ENCODE measurements around the gene FAM114A2. TPM values are rescaled to one million over a fixed set of nuclear protein-coding genes. Genes with fewer than 3 reads are reported as not detected.
A peak's percentile ranks its signal among the peaks of the same experiment; 100 is the strongest.

The FAM114A2 gene
- total RNA-seq, 2 donors from 2014 or later: 31.8 to 33.7 TPM

DNA sequence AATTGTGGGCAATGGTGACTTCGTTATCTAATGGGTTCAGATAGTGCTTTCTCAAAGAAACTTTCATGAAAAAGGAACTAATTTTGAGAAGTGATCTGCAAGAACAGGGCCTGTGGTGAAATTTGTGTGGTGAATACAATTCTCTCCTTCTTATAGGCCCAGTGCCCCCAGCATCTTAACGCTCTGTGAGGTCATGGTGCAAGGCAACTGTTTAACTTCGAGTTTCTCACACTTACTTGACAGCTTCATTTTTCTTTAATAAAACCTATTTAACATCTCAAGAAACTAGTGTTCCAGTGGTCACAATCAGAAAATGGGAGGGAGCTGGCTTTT, 69.2 kb downstream of the FAM114A2 start:
- no peaks in the 10 kb centered on the region for H3K36me3 Mint-ChIP-seq (ENCODE audit: insufficient read depth in 2 of 2)
- no peak for DNase-seq

DNA sequence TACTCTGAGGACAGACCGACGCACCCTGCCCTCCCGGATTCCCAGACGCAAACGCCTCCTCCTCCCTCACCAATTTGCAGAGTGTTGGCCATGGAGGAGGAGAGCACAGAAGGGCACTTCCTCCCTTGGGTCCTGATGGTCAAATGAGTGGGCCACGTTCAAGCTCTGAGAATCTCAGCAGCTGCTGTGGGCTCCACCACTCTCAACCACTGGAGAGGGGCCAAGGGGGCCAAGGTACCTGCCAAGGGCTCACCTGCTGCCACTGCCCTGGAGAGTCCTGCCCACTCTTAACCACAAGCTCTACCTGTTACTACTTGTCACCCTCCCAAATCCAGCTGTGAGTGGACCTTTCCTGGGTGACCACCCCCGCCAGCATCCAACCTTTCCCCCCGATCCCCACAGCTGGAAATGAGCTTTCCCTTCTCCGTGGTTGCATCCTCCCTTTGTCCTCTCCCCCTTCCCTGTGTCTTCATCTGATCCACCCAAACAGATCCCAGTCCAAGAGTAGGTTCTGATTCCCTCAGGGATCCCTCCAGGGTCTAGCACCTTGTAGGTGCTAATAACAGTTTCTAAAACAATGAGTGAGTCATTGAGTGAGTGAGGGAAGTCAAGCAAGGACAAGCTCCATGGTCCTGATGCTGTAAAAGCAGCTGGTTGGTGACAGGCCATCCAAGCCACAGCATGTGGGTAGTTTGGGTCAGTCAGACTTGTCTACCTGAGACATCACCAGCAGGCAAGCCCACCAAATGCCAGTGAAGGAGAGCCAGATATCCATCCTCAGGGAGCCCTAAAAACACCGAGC, 69.7 kb downstream of the FAM114A2 start:
- no peak for DNase-seq
- Mint-ChIP-seq H3K27me3 (ENCODE audit: low read depth) (no peaks in the 10 kb centered on the region), H3K4me1 (ENCODE audit: low read depth) (no peaks in the 10 kb centered on the region), H3K4me3 (no peak overlapping the region), H3K9me3 (no peaks in the 10 kb centered on the region), H3K27ac (no peak overlapping the region), H3K36me3 (ENCODE audit: insufficient read depth in 2 of 2) (no peaks in the 10 kb centered on the region)
- no peak for ATAC-seq (replicated peaks in 1 of 2)

More for the DNA sequence above, 69.2 kb downstream of the FAM114A2 start:
- Mint-ChIP-seq H3K27me3 (ENCODE audit: low read depth) (no peaks in the 10 kb centered on the region), H3K4me3 (no peak overlapping the region), H3K4me1 (ENCODE audit: low read depth) (no peaks in the 10 kb centered on the region), H3K27ac (no peak overlapping the region), H3K9me3 (no peaks in the 10 kb centered on the region)
- no peak for ATAC-seq (replicated peaks in 1 of 2)

DNA sequence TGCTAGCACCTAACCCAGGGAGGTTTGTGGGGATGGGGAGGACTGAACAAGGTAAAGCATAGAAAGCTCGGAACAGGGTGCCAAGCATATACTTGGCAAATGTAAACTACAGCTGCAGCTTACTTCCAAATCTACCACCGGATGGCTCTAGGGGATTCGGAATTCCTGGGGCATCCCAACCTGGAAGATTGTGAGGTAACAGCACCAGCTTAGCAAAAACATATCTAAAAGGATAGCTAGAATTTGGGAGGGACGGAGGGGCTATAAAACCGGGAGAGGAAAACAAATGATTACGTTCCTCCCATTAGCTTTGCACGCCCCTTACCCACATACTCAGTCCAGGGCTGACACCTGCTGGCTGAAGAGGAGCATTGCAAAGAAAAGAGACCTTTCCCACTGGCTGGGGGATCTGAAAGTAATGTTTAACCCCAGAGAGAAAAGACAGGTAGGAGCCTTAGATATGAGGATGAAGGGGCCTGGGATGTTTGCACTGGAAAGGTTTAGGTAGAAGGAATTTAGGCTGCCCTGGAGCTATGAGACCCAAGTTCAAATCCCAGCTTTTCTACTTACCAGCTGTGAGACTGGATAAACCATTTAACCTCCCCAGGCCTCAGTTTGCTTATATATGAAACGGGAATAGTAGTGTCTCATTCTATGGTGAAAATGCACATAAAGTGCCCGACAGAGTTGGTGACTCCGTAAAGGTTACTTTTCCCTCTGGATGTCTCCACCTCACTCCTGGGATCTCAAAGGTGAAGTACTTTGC, 73.6 kb downstream of the FAM114A2 start:
- peaks cover 11% of the 10 kb centered on the region for H3K4me1 Mint-ChIP-seq (ENCODE audit: low read depth)
- H3K4me3 Mint-ChIP-seq: no peak overlapping the region
- ATAC-seq (replicated peaks in 1 of 2) (peak; percentile 60), DNase-seq (peak; percentile 42 to 59)
- no peaks in the 10 kb centered on the region for H3K27me3 Mint-ChIP-seq (ENCODE audit: low read depth)
- no peak overlapping the region for H3K27ac Mint-ChIP-seq
- no peaks in the 10 kb centered on the region for H3K9me3 Mint-ChIP-seq
- no peaks in the 10 kb centered on the region for H3K36me3 Mint-ChIP-seq (ENCODE audit: insufficient read depth in 2 of 2)

DNA sequence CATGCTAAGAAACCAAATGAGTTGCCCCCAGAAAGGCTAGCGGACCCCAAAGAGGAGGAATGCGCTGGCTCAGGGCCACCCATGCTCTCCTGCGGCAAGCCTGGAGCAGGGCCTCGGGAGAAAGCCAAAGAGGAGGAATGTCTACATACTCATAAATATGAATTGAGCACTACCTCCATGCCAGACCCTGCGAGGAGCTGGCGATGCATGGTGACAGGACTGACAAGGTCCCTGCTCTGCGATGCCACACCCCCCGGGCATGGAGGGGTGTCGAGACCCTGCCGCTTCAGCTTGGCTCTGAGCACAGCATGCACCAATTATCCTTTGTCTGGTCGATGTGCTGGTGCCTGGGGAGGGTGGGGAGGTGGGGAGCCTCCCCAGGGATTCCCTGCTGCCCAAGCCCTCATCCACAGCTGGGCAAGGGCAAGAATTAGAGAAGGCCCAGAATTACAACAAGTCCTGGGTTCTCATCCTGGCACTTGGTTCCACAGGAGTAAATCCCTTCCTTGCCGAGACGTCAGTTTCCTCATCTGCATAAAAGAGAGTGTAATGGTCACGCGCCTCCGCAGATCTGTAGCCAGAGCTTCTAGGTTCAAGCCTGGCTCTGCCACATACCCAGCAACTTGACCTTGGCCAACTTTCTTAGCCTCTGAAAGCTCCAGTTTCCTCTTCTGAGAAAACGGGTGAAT, 74.4 kb downstream of the FAM114A2 start:
- ATAC-seq (replicated peaks in 1 of 2): no peak
- H3K9me3 Mint-ChIP-seq: no peaks in the 10 kb centered on the region
- peaks cover 5% of the 10 kb centered on the region for H3K27me3 Mint-ChIP-seq (ENCODE audit: low read depth)
- no peaks in the 10 kb centered on the region for H3K36me3 Mint-ChIP-seq (ENCODE audit: insufficient read depth in 2 of 2)
- peaks cover 11% of the 10 kb centered on the region for H3K4me1 Mint-ChIP-seq (ENCODE audit: low read depth)
- H3K4me3 Mint-ChIP-seq: no peak overlapping the region
- H3K27ac Mint-ChIP-seq: no peak overlapping the region
- DNase-seq: no peak

DNA sequence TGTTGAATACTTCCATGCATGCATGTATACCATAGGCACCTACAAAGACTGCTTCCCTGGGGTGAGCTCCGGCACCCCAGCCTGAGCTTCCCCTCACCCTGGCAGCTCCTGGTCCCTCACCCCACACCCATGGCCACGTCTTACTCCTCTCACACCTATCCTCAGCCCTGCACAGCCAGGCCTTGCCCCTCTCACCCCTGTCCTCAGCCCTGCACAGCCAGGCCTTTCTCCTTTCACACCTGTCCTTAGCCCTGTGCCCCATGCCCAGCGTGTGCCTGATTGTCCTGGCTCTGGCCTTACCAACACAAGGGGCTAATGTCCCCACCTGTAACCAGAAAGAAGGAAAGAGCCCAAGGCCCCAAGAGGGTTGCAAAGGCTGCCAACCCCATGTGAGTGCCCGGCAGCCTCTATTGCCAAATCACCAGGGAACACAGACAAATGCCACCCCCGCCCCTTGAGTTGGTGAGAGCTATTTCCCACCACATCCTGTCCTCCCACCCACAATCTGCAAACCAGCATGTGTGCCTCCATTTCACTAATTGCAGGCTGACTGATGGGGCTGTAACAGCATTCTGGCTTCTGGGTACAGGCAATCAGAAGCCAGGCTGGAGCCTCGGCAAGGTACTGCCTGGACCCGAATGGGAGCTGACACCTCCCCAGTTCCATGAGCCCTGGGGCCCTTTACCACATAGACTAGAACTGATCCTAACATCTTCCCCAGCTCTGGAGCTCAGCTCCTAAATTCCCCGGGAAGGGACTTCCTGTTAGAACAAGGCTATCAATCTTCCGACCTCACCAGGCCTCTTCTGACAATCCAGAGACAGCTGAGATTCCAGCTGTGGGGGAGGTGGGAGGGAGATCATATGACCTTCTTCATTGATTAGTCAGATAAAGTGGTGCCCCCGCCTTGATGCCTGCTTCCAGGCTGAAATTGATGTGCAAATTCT, 78.2 kb downstream of the FAM114A2 start:
- peaks cover 9% of the 10 kb centered on the region for H3K27me3 Mint-ChIP-seq (ENCODE audit: low read depth)
- no peak overlapping the region for H3K27ac Mint-ChIP-seq
- DNase-seq (peak; percentile 3 to 8), ATAC-seq (replicated peaks in 1 of 2) (peak in 1 of 2 donors; percentile 53)
- H3K36me3 Mint-ChIP-seq (ENCODE audit: insufficient read depth in 2 of 2): no peaks in the 10 kb centered on the region
- H3K9me3 Mint-ChIP-seq: no peaks in the 10 kb centered on the region
- peaks cover 11% of the 10 kb centered on the region for H3K4me1 Mint-ChIP-seq (ENCODE audit: low read depth)
- no peak overlapping the region for H3K4me3 Mint-ChIP-seq

DNA sequence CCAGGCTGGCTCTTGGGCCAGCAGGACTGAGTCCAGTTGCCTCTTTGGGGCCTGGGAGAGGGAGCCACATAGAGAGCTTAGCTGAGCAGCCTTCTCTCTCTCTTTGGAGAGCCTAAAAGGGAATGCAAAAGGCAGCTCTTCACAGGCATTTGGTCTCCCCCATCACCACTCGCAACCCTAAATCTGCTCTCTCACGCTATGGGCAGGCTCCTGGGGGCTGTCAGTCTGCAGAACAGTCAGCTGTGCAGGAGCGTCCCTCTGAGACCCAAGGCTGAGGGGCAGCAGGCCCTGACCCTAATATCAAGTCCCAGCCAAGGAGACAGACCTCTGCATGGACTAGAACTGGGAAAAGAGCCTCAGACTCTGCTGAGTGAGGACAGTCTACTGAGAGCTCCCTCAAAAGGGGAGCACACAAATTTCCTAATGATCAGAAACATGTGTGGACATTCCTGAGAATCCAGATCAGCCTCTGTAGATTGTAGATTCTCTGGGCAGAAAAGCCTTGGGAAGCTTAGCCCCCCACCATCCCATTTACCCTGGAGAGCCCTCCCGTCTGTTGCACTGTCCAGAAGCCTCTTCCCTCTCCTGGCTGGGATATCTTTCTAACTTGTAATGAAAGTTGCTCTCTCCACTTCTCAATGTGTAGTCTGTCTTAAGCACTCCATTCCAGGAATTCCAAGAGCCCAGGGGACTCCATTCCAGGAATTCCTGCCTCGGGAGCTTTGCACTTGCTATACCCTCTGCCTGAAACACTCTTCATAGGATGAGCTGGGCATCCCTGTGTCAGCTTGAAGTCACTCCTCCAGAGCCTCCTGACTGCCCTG, 79.4 kb downstream of the FAM114A2 start:
- no peaks in the 10 kb centered on the region for H3K36me3 Mint-ChIP-seq (ENCODE audit: insufficient read depth in 2 of 2)
- no peak for ATAC-seq (replicated peaks in 1 of 2)
- H3K4me3 Mint-ChIP-seq: no peak overlapping the region

DNA sequence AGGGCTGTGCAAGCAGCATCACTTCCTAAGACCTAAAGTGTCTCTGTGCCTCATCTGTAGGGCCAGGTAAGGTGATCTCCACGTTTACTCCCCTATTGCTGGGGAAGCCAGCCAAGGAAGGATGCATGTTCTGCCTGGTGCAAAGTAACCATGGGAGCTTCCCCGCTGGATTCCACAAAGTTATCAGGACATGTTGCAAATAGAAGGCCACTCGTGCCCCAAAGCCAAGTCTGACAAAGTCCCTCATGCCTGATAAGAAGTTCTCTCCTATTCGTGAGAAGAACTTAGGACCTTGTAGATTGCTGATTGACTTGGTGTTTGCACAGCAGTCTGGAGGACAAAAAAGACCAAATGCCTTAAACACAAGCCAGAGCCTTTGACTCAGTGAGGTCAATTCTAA, 81.5 kb downstream of the FAM114A2 start:
- H3K4me1 Mint-ChIP-seq (ENCODE audit: low read depth): peaks cover 11% of the 10 kb centered on the region
- H3K27me3 Mint-ChIP-seq (ENCODE audit: low read depth): peaks cover 9% of the 10 kb centered on the region
- DNase-seq (no peak), ATAC-seq (replicated peaks in 1 of 2) (no peak)
- no peak overlapping the region for H3K27ac Mint-ChIP-seq
- no peaks in the 10 kb centered on the region for H3K9me3 Mint-ChIP-seq
- no peaks in the 10 kb centered on the region for H3K36me3 Mint-ChIP-seq (ENCODE audit: insufficient read depth in 2 of 2)
- no peak overlapping the region for H3K4me3 Mint-ChIP-seq

More for the DNA sequence above, 79.4 kb downstream of the FAM114A2 start:
- Mint-ChIP-seq H3K27me3 (ENCODE audit: low read depth) (peaks cover 9% of the 10 kb centered on the region), H3K4me1 (ENCODE audit: low read depth) (peaks cover 11% of the 10 kb centered on the region), H3K9me3 (no peaks in the 10 kb centered on the region), H3K27ac (no peak overlapping the region)
- no peak for DNase-seq

DNA sequence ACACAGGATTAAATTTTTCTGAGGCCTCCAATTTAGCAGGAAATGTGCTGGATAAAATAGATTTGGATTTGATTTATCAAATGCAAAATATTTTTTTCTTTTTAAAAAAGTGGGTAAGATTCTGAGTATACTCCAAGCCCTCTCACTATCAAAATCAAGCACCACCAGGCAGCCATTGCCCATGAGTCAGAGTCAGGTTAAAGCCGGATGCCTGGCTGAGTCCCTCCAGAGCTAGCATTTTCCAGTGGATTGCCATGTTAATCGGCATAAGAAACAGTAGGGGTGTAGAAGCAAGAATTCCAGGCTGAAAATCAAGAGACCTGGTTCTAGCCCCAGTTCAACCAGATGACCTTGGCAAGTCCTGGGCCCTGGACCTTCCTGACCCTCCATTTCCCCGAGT, 85.3 kb downstream of the FAM114A2 start:
- no peaks in the 10 kb centered on the region for H3K27me3 Mint-ChIP-seq (ENCODE audit: low read depth)
- ATAC-seq (replicated peaks in 1 of 2) (no peak), DNase-seq (no peak)
- H3K9me3 Mint-ChIP-seq: no peaks in the 10 kb centered on the region
- no peaks in the 10 kb centered on the region for H3K36me3 Mint-ChIP-seq (ENCODE audit: insufficient read depth in 2 of 2)
- no peak overlapping the region for H3K27ac Mint-ChIP-seq
- H3K4me1 Mint-ChIP-seq (ENCODE audit: low read depth): no peaks in the 10 kb centered on the region
- no peak overlapping the region for H3K4me3 Mint-ChIP-seq

DNA sequence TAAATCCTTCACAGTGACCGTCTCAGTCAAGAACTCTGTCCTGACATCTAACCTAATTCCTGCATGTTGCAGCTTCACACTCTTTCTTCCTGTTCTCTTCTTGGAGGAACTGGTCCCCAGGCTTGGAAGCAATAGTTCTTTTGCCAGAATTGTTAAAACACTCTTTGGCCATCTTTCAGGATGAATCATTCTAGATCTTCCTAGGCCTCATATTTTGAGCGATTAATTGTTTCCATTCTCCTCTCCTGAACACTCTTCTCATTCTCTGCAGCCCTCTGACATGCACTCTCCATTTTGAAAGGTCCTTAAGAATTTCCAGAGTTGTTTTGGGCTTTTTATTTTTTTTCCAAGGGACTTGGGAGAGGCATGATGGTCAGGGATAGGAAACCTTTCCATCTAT, 85.8 kb downstream of the FAM114A2 start:
- no peak overlapping the region for H3K27ac Mint-ChIP-seq
- H3K27me3 Mint-ChIP-seq (ENCODE audit: low read depth): no peaks in the 10 kb centered on the region
- no peaks in the 10 kb centered on the region for H3K4me1 Mint-ChIP-seq (ENCODE audit: low read depth)
- H3K9me3 Mint-ChIP-seq: no peaks in the 10 kb centered on the region
- H3K36me3 Mint-ChIP-seq (ENCODE audit: insufficient read depth in 2 of 2): no peaks in the 10 kb centered on the region
- no peak overlapping the region for H3K4me3 Mint-ChIP-seq
- no peak for DNase-seq
- no peak for ATAC-seq (replicated peaks in 1 of 2)

DNA sequence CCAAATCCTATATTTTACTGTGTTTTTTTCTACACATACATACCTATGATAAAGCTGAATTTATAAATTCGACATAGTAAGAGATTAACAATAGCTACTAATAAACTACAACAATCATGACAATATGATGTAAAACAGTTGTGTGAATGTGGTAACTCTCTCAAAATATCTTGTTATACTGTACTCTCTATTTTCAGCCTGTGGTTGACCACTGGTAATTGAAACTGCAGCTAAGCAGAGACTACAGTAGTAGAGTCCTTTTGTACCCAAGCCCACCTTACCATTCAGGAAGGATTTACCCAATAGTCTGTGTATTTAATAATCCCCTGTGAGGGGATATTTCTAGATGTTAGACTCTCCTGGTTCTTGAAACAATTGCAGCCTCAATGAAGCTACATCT, 86.7 kb downstream of the FAM114A2 start:
- no peaks in the 10 kb centered on the region for H3K27me3 Mint-ChIP-seq (ENCODE audit: low read depth)
- H3K9me3 Mint-ChIP-seq: no peaks in the 10 kb centered on the region
- no peak for DNase-seq
- H3K36me3 Mint-ChIP-seq (ENCODE audit: insufficient read depth in 2 of 2): no peaks in the 10 kb centered on the region
- no peak overlapping the region for H3K27ac Mint-ChIP-seq
- H3K4me3 Mint-ChIP-seq: no peak overlapping the region
- H3K4me1 Mint-ChIP-seq (ENCODE audit: low read depth): no peaks in the 10 kb centered on the region
- ATAC-seq (replicated peaks in 1 of 2): no peak

DNA sequence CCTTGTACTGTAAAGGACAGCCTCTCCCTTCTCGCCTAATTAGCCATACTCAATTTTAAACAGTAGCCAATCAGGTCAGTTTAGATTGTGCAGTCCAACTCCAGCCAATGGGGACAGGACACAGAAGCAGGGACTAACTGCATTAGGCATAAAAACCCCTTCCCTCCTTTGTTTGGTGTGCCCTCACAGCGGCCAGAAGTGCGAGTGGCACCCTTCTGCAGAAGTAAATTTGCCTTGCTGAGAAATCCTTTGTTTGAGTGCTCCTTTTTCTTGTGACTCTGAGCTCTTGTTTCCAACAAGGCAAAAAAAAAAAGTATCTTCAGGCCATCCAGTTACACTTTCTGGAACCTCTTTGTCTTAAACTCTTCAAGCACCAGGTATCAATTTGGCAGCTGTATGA, 97.4 kb downstream of the FAM114A2 start:
- H3K9me3 Mint-ChIP-seq: peaks cover 18 to 24% of the 10 kb centered on the region in 2 donors
- no peak overlapping the region for H3K27ac Mint-ChIP-seq
- ATAC-seq (replicated peaks in 1 of 2) (no peak), DNase-seq (no peak)
- H3K36me3 Mint-ChIP-seq (ENCODE audit: insufficient read depth in 2 of 2): peaks cover 8 to 17% of the 10 kb centered on the region in 2 donors
- peaks cover 4% of the 10 kb centered on the region for H3K27me3 Mint-ChIP-seq (ENCODE audit: low read depth)
- H3K4me1 Mint-ChIP-seq (ENCODE audit: low read depth): no peaks in the 10 kb centered on the region
- H3K4me3 Mint-ChIP-seq: no peak overlapping the region
